NCI-H748 (cell line): ENCODE data around the gene ZBTB7B.
A peak's percentile ranks its signal among the peaks of the same experiment; 100 is the strongest.

Experiments
- DNase-seq: peaks from one replicate; lab custom pipeline; 2025; ENCODE audit not compliant: unreplicated experiment; lab: John Stamatoyannopoulos, UW

Gene ZBTB7B

DNA sequence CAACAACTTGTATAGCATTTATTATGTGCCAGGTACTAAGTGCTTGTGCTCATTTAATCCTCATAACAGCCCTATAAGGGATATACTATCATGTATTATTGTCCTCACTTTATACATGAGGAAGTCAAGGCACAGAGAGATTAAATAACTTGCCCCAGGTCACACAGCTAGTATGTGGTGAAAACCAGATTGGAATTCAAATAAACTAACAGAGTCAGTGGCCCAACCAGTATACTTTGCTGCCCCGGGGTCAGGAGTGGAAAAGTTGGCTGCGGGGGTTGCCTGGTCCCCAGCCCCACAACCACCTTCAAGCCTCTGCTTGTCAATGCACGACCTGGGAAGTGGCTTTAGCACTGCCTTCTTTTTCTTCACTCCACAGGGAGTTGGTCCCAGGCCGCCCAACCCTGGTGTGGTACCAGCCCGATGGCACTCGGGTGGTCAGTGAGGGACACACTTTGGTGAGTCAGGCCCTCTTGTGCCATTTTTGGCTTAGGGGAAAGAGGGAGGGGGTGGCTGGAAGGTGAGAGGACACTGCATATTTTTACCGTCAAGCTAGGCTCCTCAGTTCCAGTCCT lies 51.0 kb downstream of the ZBTB7B start:
- no peak for DNase-seq

DNA sequence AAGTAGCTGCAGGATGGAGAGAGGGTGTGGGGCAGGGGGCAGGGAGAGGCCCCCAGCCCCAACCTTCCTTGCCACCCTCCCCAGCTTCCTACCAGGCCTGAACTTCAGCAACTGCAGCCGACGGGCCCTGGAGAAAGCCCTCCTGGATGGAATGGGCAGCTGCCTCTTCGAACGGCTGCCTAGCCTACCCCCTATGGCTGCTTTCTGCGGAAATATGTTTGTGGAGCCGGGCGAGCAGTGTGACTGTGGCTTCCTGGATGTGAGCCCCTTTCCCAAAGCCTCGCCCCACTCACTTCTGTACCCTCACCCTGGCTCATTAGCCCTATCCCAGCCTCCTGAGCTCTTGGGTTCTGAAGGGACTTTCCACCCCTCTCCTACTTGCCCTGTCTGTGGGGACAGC lies 54.5 kb downstream of the ZBTB7B start:
- no peak for DNase-seq

DNA sequence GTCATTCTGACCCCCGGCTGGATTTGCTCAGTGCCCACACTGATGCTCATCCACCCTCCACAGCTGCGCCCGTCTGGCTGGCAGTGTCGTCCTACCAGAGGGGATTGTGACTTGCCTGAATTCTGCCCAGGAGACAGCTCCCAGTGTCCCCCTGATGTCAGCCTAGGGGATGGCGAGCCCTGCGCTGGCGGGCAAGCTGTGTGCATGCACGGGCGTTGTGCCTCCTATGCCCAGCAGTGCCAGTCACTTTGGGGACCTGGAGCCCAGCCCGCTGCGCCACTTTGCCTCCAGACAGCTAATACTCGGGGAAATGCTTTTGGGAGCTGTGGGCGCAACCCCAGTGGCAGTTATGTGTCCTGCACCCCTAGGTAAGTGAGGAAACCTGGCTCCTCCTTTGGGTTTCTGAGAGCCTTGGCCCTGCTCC lies 55.2 kb downstream of the ZBTB7B start:
- DNase-seq, result no peak

DNA sequence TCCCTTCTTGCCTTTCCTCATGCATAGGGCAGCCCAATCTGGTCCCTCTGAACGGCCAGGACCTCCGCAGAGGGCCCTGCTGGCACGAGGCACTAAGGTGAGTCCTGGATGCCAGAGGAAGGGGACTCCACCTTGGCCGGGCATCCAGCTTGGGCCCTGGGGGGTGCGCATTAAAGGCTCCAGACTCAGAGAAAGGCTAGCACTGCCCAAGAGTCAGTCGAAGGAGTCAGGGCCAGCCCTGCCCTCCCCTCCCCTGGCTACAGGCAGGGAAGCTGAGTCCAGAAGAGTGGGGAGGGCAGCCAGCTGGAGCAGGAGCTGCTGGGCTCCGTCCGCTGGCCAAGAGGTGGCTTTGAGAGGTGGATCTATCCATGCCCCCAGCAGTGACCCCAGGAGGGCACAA lies 58.1 kb downstream of the ZBTB7B start:
- no peak for DNase-seq

DNA sequence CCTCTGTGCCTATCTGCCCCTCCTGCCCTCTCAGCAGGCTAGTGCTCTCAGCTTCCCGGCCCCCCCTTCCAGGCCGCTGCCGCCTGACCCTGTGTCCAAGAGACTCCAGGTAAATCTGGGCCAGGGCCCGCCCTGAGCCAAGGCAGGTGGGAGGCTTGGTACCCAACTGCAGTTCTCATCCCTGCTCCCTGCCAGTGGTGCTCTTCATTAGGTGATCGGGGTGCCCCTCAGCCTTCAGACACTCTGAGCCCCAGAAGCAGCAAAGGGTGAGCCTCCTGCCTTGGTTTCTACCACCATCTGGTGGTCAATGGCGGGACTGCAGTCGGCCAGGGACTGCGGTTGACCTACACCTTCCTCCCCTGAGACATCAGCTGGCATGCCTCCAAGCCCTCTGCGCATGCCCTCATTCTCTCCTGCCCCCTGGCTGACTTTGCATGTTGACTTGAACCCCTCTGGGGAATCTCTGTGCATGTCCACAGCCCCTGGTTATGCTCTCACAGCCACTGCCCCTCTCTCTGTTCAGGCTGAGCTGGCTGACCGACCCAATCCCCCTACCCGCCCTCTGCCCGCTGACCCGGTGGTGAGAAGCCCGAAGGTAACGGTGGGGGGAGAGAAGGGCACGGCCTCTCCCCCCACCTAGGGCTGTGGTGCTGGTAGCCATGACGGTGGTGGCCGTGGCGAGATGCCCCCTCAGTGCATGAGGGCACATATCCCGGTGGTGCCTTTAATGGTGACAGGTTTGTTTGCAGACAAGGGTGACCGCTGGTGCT lies 59.0 kb downstream of the ZBTB7B start:
- peak; percentile 94 for DNase-seq

DNA sequence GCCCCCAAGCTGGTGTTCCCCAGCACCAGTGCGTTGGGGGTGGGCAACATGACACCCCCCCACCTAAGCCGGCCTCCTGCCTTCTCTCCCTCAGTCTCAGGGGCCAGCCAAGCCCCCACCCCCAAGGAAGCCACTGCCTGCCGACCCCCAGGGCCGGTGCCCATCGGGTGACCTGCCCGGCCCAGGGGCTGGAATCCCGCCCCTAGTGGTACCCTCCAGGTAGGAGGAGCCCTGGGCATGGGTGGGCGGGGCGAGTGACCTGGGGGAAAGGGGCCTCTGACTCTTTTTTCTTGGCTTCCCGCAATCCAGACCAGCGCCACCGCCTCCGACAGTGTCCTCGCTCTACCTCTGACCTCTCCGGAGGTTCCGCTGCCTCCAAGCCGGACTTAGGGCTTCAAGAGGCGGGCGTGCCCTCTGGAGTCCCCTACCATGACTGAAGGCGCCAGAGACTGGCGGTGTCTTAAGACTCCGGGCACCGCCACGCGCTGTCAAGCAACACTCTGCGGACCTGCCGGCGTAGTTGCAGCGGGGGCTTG lies 59.6 kb downstream of the ZBTB7B start:
- peak; percentile 68 for DNase-seq

DNA sequence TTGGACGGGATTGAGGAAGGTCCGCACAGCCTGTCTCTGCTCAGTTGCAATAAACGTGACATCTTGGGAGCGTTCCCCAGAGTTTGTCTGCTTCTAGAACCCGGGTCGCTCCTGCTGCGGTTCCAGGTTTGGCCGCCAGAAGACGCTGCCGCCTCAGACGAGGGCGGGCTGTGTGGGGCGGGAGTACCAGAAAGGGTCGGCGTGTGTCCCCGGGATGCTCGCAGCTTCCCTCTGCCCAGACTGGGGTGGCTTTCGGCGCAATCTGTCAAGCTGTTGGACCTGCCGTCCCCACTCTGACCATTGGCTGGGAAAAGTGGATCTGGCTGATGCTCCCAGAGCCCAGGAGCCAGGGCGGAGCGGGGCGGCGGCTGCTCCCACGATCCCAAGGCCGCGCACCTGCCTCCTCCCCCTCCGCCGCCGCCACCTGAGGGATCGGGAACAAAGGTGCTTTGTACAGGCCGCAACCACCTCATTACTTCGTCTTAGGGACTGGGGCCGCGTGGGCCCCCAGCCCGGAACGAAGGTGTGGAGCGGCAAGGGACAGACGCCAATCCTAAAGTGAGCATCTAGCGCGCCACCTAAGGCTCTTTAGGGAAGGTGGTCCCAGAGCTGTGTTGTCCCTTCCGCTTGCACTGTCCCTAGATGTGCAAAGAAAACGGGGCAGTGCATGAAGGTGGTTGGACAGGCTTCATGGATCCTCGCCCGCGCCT lies 60.3 kb downstream of the ZBTB7B start:
- peak; percentile 84 for DNase-seq

DNA sequence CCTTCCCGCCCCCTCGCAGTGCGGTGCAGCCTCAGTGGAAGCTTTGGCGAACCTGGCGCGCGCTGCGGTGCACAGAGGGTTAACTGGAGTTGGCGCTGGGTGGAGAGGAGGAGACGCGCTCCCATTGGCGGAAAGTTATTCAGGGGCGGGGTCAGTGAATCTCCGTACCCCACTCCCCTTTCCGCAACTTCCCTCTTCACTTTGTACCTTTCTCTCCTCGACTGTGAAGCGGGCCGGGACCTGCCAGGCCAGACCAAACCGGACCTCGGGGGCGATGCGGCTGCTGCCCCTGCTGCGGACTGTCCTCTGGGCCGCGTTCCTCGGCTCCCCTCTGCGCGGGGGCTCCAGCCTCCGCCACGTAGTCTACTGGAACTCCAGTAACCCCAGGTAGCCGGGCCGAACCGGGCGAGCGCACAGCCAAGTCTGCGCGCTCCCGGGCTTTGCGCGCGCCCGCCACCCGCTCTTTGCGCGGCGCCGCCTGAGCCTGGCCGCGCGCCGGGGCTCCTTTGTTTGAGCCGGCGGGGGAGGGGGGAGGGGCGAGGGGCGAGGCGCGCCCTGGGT lies 61.0 kb downstream of the ZBTB7B start, which contains the start of gene EFNA4:
Gene EFNA4, plus strand, starts transcription at position 191 of the 561 bp plus-strand sequence. Its CDS starts 84 bp downstream, at position 275.
- DNase-seq, result peak; percentile 81

DNA sequence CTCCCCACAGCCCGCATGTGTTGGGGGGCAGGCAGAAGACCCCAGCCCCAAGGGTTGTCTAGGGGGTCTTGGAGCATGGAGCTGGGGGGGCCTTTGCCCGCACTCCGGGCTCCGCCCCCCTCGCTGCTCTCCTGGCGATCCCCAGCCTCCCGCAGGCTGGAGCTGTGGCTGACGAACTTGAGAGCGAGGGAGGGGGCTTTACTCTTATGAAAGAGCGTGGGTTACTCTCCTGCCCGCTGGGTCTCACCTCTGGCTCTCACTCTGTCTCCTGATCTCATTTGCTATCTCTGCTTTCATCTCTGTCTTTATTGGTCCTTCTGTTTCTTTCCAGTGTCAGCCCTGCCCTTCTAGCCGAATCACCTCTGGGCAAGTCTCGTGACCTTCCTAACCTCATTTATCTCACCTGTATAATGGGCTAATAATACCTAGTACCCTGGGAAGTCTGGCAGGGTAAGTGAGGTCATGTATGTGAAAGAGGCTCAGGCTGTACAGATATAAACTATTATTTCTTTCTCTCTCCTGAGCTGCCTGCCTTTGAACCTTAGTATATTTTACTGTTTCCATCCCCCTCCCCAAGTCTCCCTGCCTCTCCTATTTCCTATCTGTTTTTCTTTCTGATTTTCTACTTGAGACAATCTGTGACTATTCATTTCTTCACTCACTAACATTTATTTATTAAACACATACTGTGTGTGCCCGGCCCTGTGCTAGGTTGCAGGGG lies 61.7 kb downstream of the ZBTB7B start:
- peak; percentile 66 for DNase-seq

DNA sequence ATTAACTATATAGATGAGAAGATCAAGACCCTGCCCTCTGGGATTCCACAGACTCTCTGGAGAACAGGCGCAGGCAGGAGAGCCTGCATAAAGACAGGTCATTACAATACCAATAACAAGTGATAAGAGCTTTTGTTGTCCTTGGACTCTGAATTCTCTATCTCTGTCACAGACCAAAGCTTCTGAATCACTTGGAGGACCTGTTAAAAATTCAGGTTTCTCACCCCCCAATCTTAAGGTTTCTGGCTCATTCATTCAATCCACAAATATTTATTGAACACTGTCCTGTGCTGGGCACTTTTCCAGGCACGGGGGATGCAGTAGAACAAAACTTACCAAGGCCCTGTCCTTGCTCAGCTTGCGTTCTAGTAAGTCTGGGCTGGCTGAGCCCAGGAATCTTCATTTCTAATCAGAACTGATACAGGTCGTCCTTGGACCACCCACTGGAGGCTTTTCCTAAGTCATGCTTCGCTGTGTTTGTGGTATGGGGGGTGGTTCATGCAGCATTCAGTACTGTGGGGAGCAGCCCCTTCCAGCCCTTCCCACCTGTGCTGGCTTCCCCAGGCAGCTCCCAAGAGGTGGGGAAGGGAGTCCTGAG lies 62.3 kb downstream of the ZBTB7B start:
- DNase-seq, result no peak

DNA sequence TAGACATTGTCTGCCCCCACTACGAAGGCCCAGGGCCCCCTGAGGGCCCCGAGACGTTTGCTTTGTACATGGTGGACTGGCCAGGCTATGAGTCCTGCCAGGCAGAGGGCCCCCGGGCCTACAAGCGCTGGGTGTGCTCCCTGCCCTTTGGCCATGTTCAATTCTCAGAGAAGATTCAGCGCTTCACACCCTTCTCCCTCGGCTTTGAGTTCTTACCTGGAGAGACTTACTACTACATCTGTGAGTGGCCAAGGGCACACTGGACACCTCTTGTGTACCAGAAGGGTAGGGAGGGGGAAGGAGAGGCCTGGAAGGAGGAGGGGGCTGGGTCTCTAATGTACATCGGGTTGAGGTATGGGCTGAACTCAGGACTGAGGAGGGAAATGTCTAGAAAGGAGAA lies 64.2 kb downstream of the ZBTB7B start:
- DNase-seq, result no peak
